ENCODE results near the gene CPNE6.

DNA sequence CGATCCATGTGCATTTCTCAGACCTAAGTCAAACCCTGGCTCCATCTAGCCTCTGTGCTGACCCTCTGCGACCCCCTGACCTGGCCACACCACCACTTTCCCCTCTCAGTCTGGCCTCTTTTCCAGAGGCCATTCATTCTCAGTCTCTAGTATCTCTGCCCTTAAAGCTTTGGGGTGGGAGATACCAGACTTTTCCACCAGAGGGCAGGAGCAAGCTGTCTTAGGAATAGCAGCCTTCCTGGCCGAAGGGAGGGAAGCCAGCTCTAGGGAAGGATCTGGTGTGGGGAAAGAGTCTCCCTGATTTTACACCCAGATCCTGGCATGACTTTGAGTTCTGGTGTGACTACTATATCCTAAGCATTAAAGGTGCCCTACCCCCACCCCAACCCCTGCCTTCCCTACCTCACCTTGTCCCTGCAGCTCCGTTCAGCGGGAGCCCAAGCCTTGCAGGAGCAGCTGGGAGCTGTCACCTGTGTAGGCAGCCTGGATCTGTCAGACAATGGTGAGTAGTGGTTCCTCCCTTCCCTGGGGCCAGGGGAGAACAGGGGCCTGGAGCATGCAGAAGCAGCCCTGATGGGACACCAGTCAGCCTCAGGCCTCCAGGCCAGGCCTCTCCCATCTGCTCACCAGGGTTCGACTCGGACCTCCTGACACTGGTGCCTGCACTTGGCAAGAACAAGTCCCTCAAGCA is 13.0 kb upstream of the CPNE6 start:
- TF ChIP-seq YY1 (IDR thresholded peaks at IDR 0.05; ENCODE audit: insufficient read depth, insufficient read length): no peak
- no peak for TF ChIP-seq SUZ12 (IDR thresholded peaks at IDR 0.05; ENCODE audit: extremely low read depth, insufficient read depth, insufficient read length)
- TF ChIP-seq ZNF274 (IDR thresholded peaks at IDR 0.05; ENCODE audit: low read depth, low read length): no peak

All from NT2/D1 (cell line).